ENCODE data around the gene ACSS1. TPM values are rescaled to one million over a fixed set of nuclear protein-coding genes. Genes with fewer than 3 reads are reported as not detected.

The ACSS1 gene
- total RNA-seq, 1 donor = 0.99 TPM

- no peak for TF ChIP-seq CTCF (IDR thresholded peaks at IDR 0.05; ENCODE audit: insufficient read depth, low read length)
- no peak overlapping the region for H3K4me3 ChIP-seq (ENCODE audit: low read depth, low read length)
- DNase-seq (ENCODE audit: low read depth) = no peak
These were observed 74.0 kb downstream of the ACSS1 start for GRCh38 chr20:24983896-24984295.

GRCh38 chr20:24981790-24982189 lies 76.1 kb downstream of the ACSS1 start:
- TF ChIP-seq CTCF (IDR thresholded peaks at IDR 0.05; ENCODE audit: insufficient read depth, low read length) = no peak
- no peak for DNase-seq (ENCODE audit: low read depth)
- no peak overlapping the region for H3K4me3 ChIP-seq (ENCODE audit: low read depth, low read length)

GRCh38 chr20:24981282-24981681 lies 76.7 kb downstream of the ACSS1 start:
- no peak overlapping the region for H3K4me3 ChIP-seq (ENCODE audit: low read depth, low read length)
- no peak for TF ChIP-seq CTCF (IDR thresholded peaks at IDR 0.05; ENCODE audit: insufficient read depth, low read length)
- no peak for DNase-seq (ENCODE audit: low read depth)

GRCh38 chr20:24980291-24981053 lies 77.5 kb downstream of the ACSS1 start:
- no peak overlapping the region for H3K4me3 ChIP-seq (ENCODE audit: low read depth, low read length)
- DNase-seq (ENCODE audit: low read depth) = no peak
- TF ChIP-seq CTCF (IDR thresholded peaks at IDR 0.05; ENCODE audit: insufficient read depth, low read length) = no peak

- H3K4me3 ChIP-seq (ENCODE audit: low read depth, low read length) = no peak overlapping the region
- no peak for DNase-seq (ENCODE audit: low read depth)
- no peak for TF ChIP-seq CTCF (IDR thresholded peaks at IDR 0.05; ENCODE audit: insufficient read depth, low read length)
These were observed 78.6 kb downstream of the ACSS1 start for GRCh38 chr20:24979036-24979960.

GRCh38 chr20:24978513-24978912 lies 79.4 kb downstream of the ACSS1 start:
- no peak overlapping the region for H3K4me3 ChIP-seq (ENCODE audit: low read depth, low read length)
- no peak for DNase-seq (ENCODE audit: low read depth)
- no peak for TF ChIP-seq CTCF (IDR thresholded peaks at IDR 0.05; ENCODE audit: insufficient read depth, low read length)
